H1 (cell line): ENCODE results near the gene HECTD4. TPM values are rescaled to one million over a fixed set of nuclear protein-coding genes. Genes with fewer than 3 reads are reported as not detected.

Experiments
- CTCF ChIA-PET: fragments of 300-600 bp; sonication (Branson Sonifier 250); formaldehyde crosslinking; loops from one replicate; lab custom pipeline; 2021; ENCODE audit not compliant: partially characterized antibody; lab: Charles Lee
- POLR2A ChIA-PET: fragments of 300-600 bp; sonication (Branson Sonifier 250); formaldehyde crosslinking; loops from one replicate; lab custom pipeline; 2021; ENCODE audit warnings: inconsistent platforms; ENCODE audit not compliant: partially characterized antibody; lab: Charles Lee
- DNase-seq, 2 experiments: peaks; one replicate each; pipeline versions ENCODE4 v3.0.0 to v3.0.0-alpha.2; 2010 to 2022; ENCODE audit warnings: low spot score in 2 of 2, low read depth in 1 of 2, mixed read lengths in 1 of 2
- FAIRE-seq: peaks from 2 replicates; lab custom pipeline; 2011; peaks lifted over from hg19 to GRCh38; lab: Jason Lieb, UNC
- H2AFZ ChIP-seq: 2 replicates; pipeline ENCODE4 v1.8.1; 2012; ENCODE audit warnings: low read length, inconsistent platforms
- H2AK5ac ChIP-seq: 2 replicates; pipeline ENCODE4 v1.6.1; 2013; ENCODE audit warnings: low read depth, low read length
- H2BK120ac ChIP-seq: replicated peaks from 2 replicates; pipeline ENCODE3; 2013; ENCODE audit warnings: low read depth, low read length, inconsistent platforms
- H2BK12ac ChIP-seq: 2 replicates; pipeline ENCODE4 v1.6.1; 2013; ENCODE audit warnings: low read depth, low read length
- H2BK15ac ChIP-seq: 2 replicates; pipeline ENCODE4 v1.6.1; 2013; ENCODE audit warnings: low read length
- H2BK20ac ChIP-seq: 2 replicates; pipeline ENCODE4 v1.6.1; 2013; ENCODE audit warnings: low read length
- H2BK5ac ChIP-seq: 2 replicates; pipeline ENCODE4 v1.6.1; 2013; ENCODE audit warnings: low read depth, low read length
- H3K14ac ChIP-seq: 2 replicates; pipeline ENCODE4 v1.6.1; 2013; ENCODE audit warnings: inconsistent platforms; ENCODE audit not compliant: insufficient read length
- H3K18ac ChIP-seq: 2 replicates; pipeline ENCODE4 v1.6.1; 2013; ENCODE audit warnings: low read length; ENCODE audit errors: extremely low read depth
- H3K23ac ChIP-seq: 2 replicates; pipeline ENCODE4 v1.6.1; 2013; ENCODE audit warnings: inconsistent platforms; ENCODE audit not compliant: insufficient read length
- H3K23me2 ChIP-seq: 2 replicates; pipeline ENCODE4 v1.6.1; 2013; ENCODE audit warnings: low read depth, low read length
- H3K27ac ChIP-seq: 2 replicates; pipeline ENCODE4 v1.6.1; 2011; ENCODE audit warnings: low read depth, low read length, inconsistent platforms
- H3K27me3 ChIP-seq, 4 experiments: replicated peaks in 1 of 4; 1 replicate in 1 of 4; 2 replicates in 3 of 4; pipeline versions ENCODE4 v1.6.1 to v1.8.1; 2011 to 2013; ENCODE audit warnings: low read length in 3 of 4, mild to moderate bottlenecking in 3 of 4, inconsistent platforms in 2 of 4, mixed read lengths in 2 of 4, moderate library complexity in 1 of 4; ENCODE audit not compliant: control insufficient read depth in 3 of 4, insufficient read depth in 3 of 4; ENCODE audit errors: extremely low read depth in 1 of 4
- H3K36me3 ChIP-seq, 4 experiments: 2 replicates each; pipeline versions ENCODE4 v1.6.1 to v1.8.1; 2011 to 2013; ENCODE audit warnings: mild to moderate bottlenecking in 4 of 4, low read length in 3 of 4, moderate library complexity in 2 of 4, control low read depth in 1 of 4, inconsistent platforms in 1 of 4; ENCODE audit not compliant: insufficient read depth in 4 of 4, control insufficient read depth in 2 of 4
- H3K4ac ChIP-seq: replicated peaks from 2 replicates; pipeline ENCODE3; 2013; ENCODE audit warnings: low read length, low read depth, mixed read lengths, inconsistent platforms; ENCODE audit not compliant: insufficient read length
- H3K4me1 ChIP-seq, 4 experiments: replicated peaks in 1 of 4; 1 replicate in 1 of 4; 2 replicates in 3 of 4; pipeline versions ENCODE4 v1.6.1 to v1.8.1; 2011 to 2013; ENCODE audit warnings: low read length in 3 of 4, inconsistent platforms in 2 of 4, mixed read lengths in 1 of 4; ENCODE audit not compliant: insufficient read depth in 4 of 4, control insufficient read depth in 3 of 4
- H3K4me2 ChIP-seq, 2 experiments: 2 replicates each; pipeline versions ENCODE4 v1.6.1 to v1.8.1; 2011 to 2013; ENCODE audit warnings: low read depth in 2 of 2, low read length in 2 of 2, control low read depth in 1 of 2, inconsistent platforms in 1 of 2, mild to moderate bottlenecking in 1 of 2; ENCODE audit not compliant: insufficient read depth in 1 of 2
- H3K4me3 ChIP-seq, 4 experiments: fragments of 200-600, 300-600 bp in 1 of 4; sonication (generic), shearing (Covaris generic), sonication (Bioruptor Twin) in 1 of 4; 2 replicates each; pipeline versions ENCODE4 v1.5.1 to v1.8.1; 2011 to 2016; ENCODE audit warnings: low read length in 4 of 4, low read depth in 3 of 4, control low read depth in 2 of 4, inconsistent platforms in 2 of 4, mild to moderate bottlenecking in 2 of 4, mixed read lengths in 1 of 4, moderate library complexity in 1 of 4; ENCODE audit not compliant: insufficient read depth in 2 of 4; ENCODE audit errors: extremely low read depth in 1 of 4
- H3K56ac ChIP-seq: replicated peaks from 2 replicates; pipeline ENCODE3; 2013; ENCODE audit warnings: low read depth, mild to moderate bottlenecking, mixed read lengths, low read length, inconsistent platforms; ENCODE audit not compliant: insufficient read length
- H3K79me1 ChIP-seq: 2 replicates; pipeline ENCODE4 v1.6.1; 2013; ENCODE audit warnings: low read depth, low read length, control low read depth
- H3K79me2 ChIP-seq, 2 experiments: 2 replicates each; pipeline versions ENCODE4 v1.6.1 to v1.8.1; 2012 to 2013; ENCODE audit warnings: low read length in 2 of 2, mild to moderate bottlenecking in 2 of 2, inconsistent platforms in 1 of 2; ENCODE audit not compliant: insufficient read depth in 2 of 2, control insufficient read depth in 1 of 2
- H3K9ac ChIP-seq, 4 experiments: replicated peaks in 1 of 4; 1 replicate in 1 of 4; 2 replicates in 3 of 4; pipeline versions ENCODE4 v1.6.1 to v1.8.1; 2011 to 2013; ENCODE audit warnings: low read depth in 3 of 4, low read length in 3 of 4, control low read depth in 2 of 4, mild to moderate bottlenecking in 2 of 4, moderate library complexity in 2 of 4, inconsistent platforms in 1 of 4; ENCODE audit errors: extremely low read depth in 1 of 4
- H3K9me3 ChIP-seq, 2 experiments: 2 replicates each; pipeline versions ENCODE4 v1.6.1 to v1.8.1; 2012 to 2013; ENCODE audit warnings: mild to moderate bottlenecking in 2 of 2, moderate library complexity in 2 of 2, control low read depth in 1 of 2, inconsistent platforms in 1 of 2, low read depth in 1 of 2, low read length in 1 of 2, mixed read lengths in 1 of 2; ENCODE audit not compliant: insufficient read depth in 2 of 2
- H4K20me1 ChIP-seq, 2 experiments: replicated peaks in 1 of 2; 2 replicates each; pipeline versions ENCODE3 to v1.8.1; 2011 to 2013; ENCODE audit warnings: inconsistent platforms in 2 of 2, low read length in 2 of 2, mild to moderate bottlenecking in 1 of 2; ENCODE audit not compliant: insufficient read depth in 2 of 2, control insufficient read depth in 1 of 2
- H4K5ac ChIP-seq: 2 replicates; pipeline ENCODE4 v1.6.1; 2013; ENCODE audit warnings: low read length, low read depth, mixed read lengths, inconsistent platforms; ENCODE audit not compliant: insufficient read length
- H4K8ac ChIP-seq: 2 replicates; pipeline ENCODE4 v1.8.0; 2013; ENCODE audit warnings: mild to moderate bottlenecking, moderate library complexity, low read length, inconsistent platforms; ENCODE audit not compliant: insufficient read depth; ENCODE audit errors: extremely low read depth
- H4K91ac ChIP-seq: replicated peaks from 2 replicates; pipeline ENCODE3; 2013; ENCODE audit warnings: low read length, mixed read lengths, inconsistent platforms; ENCODE audit not compliant: insufficient read length
- ASH2L ChIP-seq: fragments of 200-600, 300-600 bp; sonication (generic); IDR thresholded peaks from one replicate; pipeline ENCODE4 v1.7.1; 2017; ENCODE audit warnings: low read length
- BACH1 ChIP-seq: IDR thresholded peaks from 2 replicates; pipeline ENCODE4 v1.6.1; 2012; ENCODE audit warnings: low read length, improper control_type of control experiment
- CBX8 ChIP-seq: fragments of 300-800, 300-1000 bp; sonication (generic); IDR thresholded peaks from 2 replicates; pipeline ENCODE4 v1.7.1; 2016; ENCODE audit warnings: low read depth, low read length, borderline replicate concordance
- EZH2 ChIP-seq: fragments of 200-600 bp; sonication (generic); IDR thresholded peaks from 2 replicates; pipeline ENCODE4 v1.7.1; 2012; ENCODE audit warnings: low read depth, mild to moderate bottlenecking, moderate library complexity, low read length, inconsistent platforms; ENCODE audit not compliant: severe bottlenecking
- JUN ChIP-seq: IDR thresholded peaks from 2 replicates; pipeline ENCODE4 v1.6.1; 2011; ENCODE audit warnings: low read depth, mild to moderate bottlenecking, improper control_type of control experiment, low read length
- JUND ChIP-seq: IDR thresholded peaks from 2 replicates; pipeline ENCODE4 v1.6.1; 2011; ENCODE audit warnings: mild to moderate bottlenecking, improper control_type of control experiment, low read length
- MAFK ChIP-seq: IDR thresholded peaks from 2 replicates; pipeline ENCODE4 v1.6.1; 2012; ENCODE audit warnings: low read depth, mild to moderate bottlenecking, improper control_type of control experiment, low read length
- MAX ChIP-seq: IDR thresholded peaks from 2 replicates; pipeline ENCODE4 v1.6.1; 2012; ENCODE audit warnings: inconsistent platforms
- RFX5 ChIP-seq: IDR thresholded peaks from 2 replicates; pipeline ENCODE4 v1.6.1; 2011; ENCODE audit warnings: low read depth, low read length, improper control_type of control experiment, borderline replicate concordance
- SUZ12 ChIP-seq: fragments of 200-600 bp; sonication (generic); IDR thresholded peaks from 2 replicates; pipeline ENCODE4 v1.6.1; 2012; ENCODE audit warnings: mild to moderate bottlenecking, inconsistent platforms, low read length, moderate library complexity, mixed read lengths
- TCF12 ChIP-seq: IDR thresholded peaks from 2 replicates; pipeline ENCODE4 v1.6.1; 2011; ENCODE audit warnings: low read depth, mild to moderate bottlenecking, low read length
- WGBS, 2 experiments: shearing (Covaris generic) in 1 of 2; methylation state at CpG; one replicate each; pipeline versions ENCODE4 v1.1.6 to v1.1.7; 2013 to 2015; ENCODE audit warnings: low lambda C conversion rate in 2 of 2, mixed read lengths in 2 of 2, inconsistent platforms in 1 of 2, low coverage in 1 of 2, missing lambda C conversion rate in 1 of 2; ENCODE audit not compliant: insufficient replicate concordance in 2 of 2, insufficient coverage in 1 of 2, insufficient read length in 1 of 2; ENCODE audit errors: extremely low coverage in 1 of 2, missing lambda C conversion rate in 1 of 2; 5-methylcytosine and 5-hydroxymethylcytosine counted together
- polyA plus RNA-seq, 7 experiments: library from polyadenylated mRNA; depleted of rRNA in 3 of 7; stranded (reverse) in 5 of 7; unstranded in 2 of 7; fragments of >200 nt in 5 of 7; fragments of 200-250 nt in 2 of 7; gene quantifications; 1 replicate in 5 of 7; 2 replicates in 1 of 7; 4 replicates in 1 of 7; pipeline versions ENCODE4 v1.2.1 to v1.2.3, GENCODE V29; 2011 to 2013; ENCODE audit warnings: missing spikeins in 2 of 7, mixed read lengths in 2 of 7
- total RNA-seq: library from RNA; stranded (reverse); fragmentation: NEBNext Ultra II Directional; extraction: Animal tissue kit (Norgen Biotek cat#: 25700); gene quantifications from 2 replicates; pipeline ENCODE4 v1.2.1, GENCODE V29; 2021

HECTD4 gene
- total and polyA plus RNA-seq, 2 of the 8 experiments (the other 6 are each of a cell fraction or from before 2014, with no cell fraction given): 6.5 to 33.7 TPM

- Histone ChIP-seq H3K9ac (no peak overlapping the region; a peak in 2 of 7 replicates), H2AK5ac (no peak overlapping the region), H4K91ac (no peak overlapping the region), H3K4me3 (no peak overlapping the region), H2BK12ac (no peak overlapping the region), H3K79me2 (no peaks in the 10 kb centered on the region), H2BK120ac (no peak overlapping the region), H2AFZ (no peak overlapping the region), H3K4me2 (no peak overlapping the region), H3K79me1 (no peaks in the 10 kb centered on the region), H2BK5ac (no peak overlapping the region), H3K4me1 (peaks cover 9 to 22% (median 12%) of the 10 kb centered on the region in 4 experiments; a peak in 6 of 7 replicates), H4K20me1 (no peaks in the 10 kb centered on the region), H4K5ac (no peak overlapping the region), H3K36me3 (peaks cover 0 to 9% (median 4%) of the 10 kb centered on the region in 4 experiments; a peak in 4 of 8 replicates), H3K56ac (no peak overlapping the region), H3K9me3 (no peaks in the 10 kb centered on the region), H3K23ac (no peak overlapping the region), H3K14ac (no peak overlapping the region), H4K8ac (peak overlapping the region; percentile 60), H3K27me3 (no peaks in the 10 kb centered on the region), H2BK15ac (no peak overlapping the region), H3K23me2 (0 out of 2 replicates have a peak, but pooled peaks cover 2% of the 10 kb centered on the region), H3K4ac (no peak overlapping the region), H3K27ac (peak overlapping the region; percentile 47; the same call in 1 of the 2 replicates), H2BK20ac (no peak overlapping the region), H3K18ac (no peak overlapping the region)
- CTCF ChIA-PET: interaction anchor here (0.6 to 7.4 kb wide), 2 partner anchors 13 to 130 kb away, joined by 3 to 43 read pairs; no protein-coding TSS in a partner anchor
- DNase-seq: no peak
- FAIRE-seq: no peak
- 91% methylated on average over 42 of the region's 46 CpGs; no CpG with 5 or more reads in 1 of the 2 experiments for WGBS, 2 experiments
- POLR2A ChIA-PET: interaction anchor here (1.4 kb wide), 1 partner anchor 9 kb away, joined by 3 read pairs; no protein-coding TSS in a partner anchor
- TF ChIP-seq EZH2 (no peak), MAX (no peak), ASH2L (no peak), JUND (no peak), TCF12 (no peak), JUN (no peak), SUZ12 (no peak), MAFK (no peak), CBX8 (no peak), RFX5 (no peak), BACH1 (no peak)
Observed at GRCh38 chr12:112184056-112184887, 198.0 kb downstream of the HECTD4 start.
